HCT116 (cell line): ENCODE measurements around the gene ADIRF. TPM values are rescaled to one million over a fixed set of nuclear protein-coding genes. Genes with fewer than 3 reads are reported as not detected.

Experiments
- ATAC-seq: fragments of 200-7000 bp; cut with Tn5 transposase; 2 replicates; pipeline ENCODE4 v1.9.1; 2020; ENCODE audit warnings: mild to moderate bottlenecking, moderate library complexity
- BruUV-seq: library from RNA; stranded (reverse); fragments of 400-500 nt; replicated peaks from 2 replicates; lab custom pipeline; 2021; lab: Mats Ljungman, UMichigan
- CTCF ChIA-PET: fragments of 300-600 bp; sonication (Branson Sonifier 250); formaldehyde crosslinking; loops from one replicate; lab custom pipeline; 2021; ENCODE audit warnings: antibody characterized with exemption; lab: Charles Lee
- POLR2A ChIA-PET: fragments of 300-600, 350-600 bp; sonication (Branson Sonifier 250); formaldehyde crosslinking; loops from one replicate; lab custom pipeline; 2021; ENCODE audit warnings: antibody characterized with exemption; lab: Charles Lee
- RAD21 ChIA-PET, 2 experiments: fragments of 300-600 bp; sonication (Branson Sonifier 250); formaldehyde crosslinking; loops; one replicate each; lab custom pipeline; 2023; ENCODE audit warnings: low total read pairs in 2 of 2; ENCODE audit not compliant: uncharacterized antibody in 2 of 2, unreplicated experiment in 2 of 2, low non-redundant PET in 1 of 2; lab: Charles Lee
- DNase-seq: peaks from one replicate; pipeline ENCODE4 v3.0.0-alpha.2; 2010; ENCODE audit warnings: low read depth, low spot score
- H2AFZ ChIP-seq: fragments of 200-600 bp; shearing (Covaris generic), sonication (generic); 2 replicates; pipeline ENCODE4 v1.6.1; 2017; ENCODE audit warnings: low read depth, mixed run types, mixed read lengths, antibody characterized with exemption, low read length; ENCODE audit not compliant: poor library complexity, severe bottlenecking
- H3K27ac ChIP-seq: 2 replicates; pipeline ENCODE4 v1.5.1; 2012; ENCODE audit warnings: low read depth, low read length
- H3K27me3 ChIP-seq: fragments of 200-600 bp; sonication (generic); 2 replicates; pipeline ENCODE4 v1.6.1; 2016; ENCODE audit warnings: mixed run types, low read length, mixed read lengths; ENCODE audit not compliant: insufficient read depth
- H3K36me3 ChIP-seq, 2 experiments: fragments of 200-500 bp in 1 of 2; fragments of 200-600 bp in 1 of 2; sonication (Bioruptor generic) in 1 of 2; sonication (generic) in 1 of 2; 2 replicates each; pipeline versions ENCODE4 v1.5.1 to v1.6.1; 2014 to 2016; ENCODE audit warnings: low read length in 2 of 2, inconsistent platforms in 1 of 2, mixed read lengths in 1 of 2, mixed run types in 1 of 2; ENCODE audit not compliant: insufficient read depth in 2 of 2, control insufficient read depth in 1 of 2
- H3K4me1 ChIP-seq, 2 experiments: fragments of 200-600 bp in 1 of 2; sonication (generic) in 1 of 2; 2 replicates each; pipeline versions ENCODE4 v1.5.1 to v1.6.1; 2012 to 2017; ENCODE audit warnings: low read length in 2 of 2, inconsistent platforms in 1 of 2, mild to moderate bottlenecking in 1 of 2, mixed read lengths in 1 of 2, mixed run types in 1 of 2, moderate library complexity in 1 of 2; ENCODE audit not compliant: insufficient read depth in 2 of 2, control insufficient read depth in 1 of 2
- H3K4me2 ChIP-seq: fragments of 200-600 bp; sonication (generic); 2 replicates; pipeline ENCODE4 v1.6.1; 2017; ENCODE audit warnings: mixed run types, low read length, mixed read lengths
- H3K4me3 ChIP-seq, 2 experiments: fragments of 200-600 bp in 1 of 2; sonication (generic) in 1 of 2; replicated peaks in 1 of 2; 2 replicates each; pipeline ENCODE4 v1.5.1; 2011 to 2016; ENCODE audit warnings: low read length in 2 of 2, control low read depth in 1 of 2, low read depth in 1 of 2, mild to moderate bottlenecking in 1 of 2, mixed read lengths in 1 of 2, mixed run types in 1 of 2
- H3K79me2 ChIP-seq: fragments of 200-600 bp; sonication (generic); 2 replicates; pipeline ENCODE4 v1.6.1; 2017; ENCODE audit warnings: mild to moderate bottlenecking, mixed run types, low read length, moderate library complexity, mixed read lengths; ENCODE audit not compliant: insufficient read depth
- H3K9ac ChIP-seq: fragments of 200-600 bp; sonication (generic); 2 replicates; pipeline ENCODE4 v1.6.1; 2016; ENCODE audit warnings: low read length, mixed read lengths
- H3K9me2 ChIP-seq: fragments of 200-600 bp; sonication (generic), shearing (Covaris generic); 2 replicates; pipeline ENCODE4 v1.6.1; 2017; ENCODE audit warnings: mixed run types, mild to moderate bottlenecking, moderate library complexity; ENCODE audit not compliant: insufficient read depth
- H3K9me3 ChIP-seq, 2 experiments: fragments of 200-500 bp in 1 of 2; fragments of 200-600 bp in 1 of 2; sonication (Bioruptor generic) in 1 of 2; sonication (generic) in 1 of 2; 2 replicates each; pipeline ENCODE4 v1.6.1; 2014 to 2017; ENCODE audit warnings: low read length in 2 of 2, mixed read lengths in 2 of 2, inconsistent platforms in 1 of 2, low read depth in 1 of 2, mild to moderate bottlenecking in 1 of 2, mixed run types in 1 of 2, moderate library complexity in 1 of 2; ENCODE audit not compliant: control insufficient read depth in 1 of 2, insufficient read depth in 1 of 2
- H4K20me1 ChIP-seq: fragments of 200-600 bp; sonication (generic), shearing (Covaris generic); 2 replicates; pipeline ENCODE4 v1.6.1; 2017; ENCODE audit warnings: mixed run types, mild to moderate bottlenecking, moderate library complexity; ENCODE audit not compliant: insufficient read depth
- CEBPB ChIP-seq: IDR thresholded peaks from 2 replicates; pipeline ENCODE4 v1.6.1; 2012; ENCODE audit warnings: low read depth
- CTCF ChIP-seq, 3 experiments: fragments of 200-600 bp in 1 of 3; sonication (generic) in 1 of 3; IDR thresholded peaks in 2 of 3; conservative IDR thresholded peaks in 1 of 3; 2 replicates each; pipeline ENCODE4 v1.5.1; 2012 to 2017; ENCODE audit warnings: low read depth in 2 of 3, low read length in 2 of 3, antibody characterized with exemption in 1 of 3, borderline replicate concordance in 1 of 3, control low read depth in 1 of 3, mild to moderate bottlenecking in 1 of 3, mixed read lengths in 1 of 3, mixed run types in 1 of 3, moderate library complexity in 1 of 3; ENCODE audit not compliant: insufficient read depth in 1 of 3
- EGR1 ChIP-seq: IDR thresholded peaks from 2 replicates; pipeline ENCODE4 v1.6.1; 2012; ENCODE audit warnings: low read depth
- ELF1 ChIP-seq: IDR thresholded peaks from 2 replicates; pipeline ENCODE4 v1.6.1; 2012; ENCODE audit warnings: low read depth, borderline replicate concordance
- EZH2 ChIP-seq: fragments of 200-600 bp; sonication (generic); IDR thresholded peaks from 2 replicates; pipeline ENCODE4 v1.6.1; 2017; ENCODE audit warnings: antibody characterized with exemption, mixed run types
- EZH2phosphoT487 ChIP-seq: fragments of 200-600 bp; IDR thresholded peaks from 2 replicates; pipeline ENCODE4 v1.6.1; 2018; ENCODE audit warnings: antibody characterized with exemption, borderline replicate concordance
- FOSL1 ChIP-seq: IDR thresholded peaks from 2 replicates; pipeline ENCODE4 v1.6.1; 2012; ENCODE audit warnings: low read depth
- POLR2AphosphoS5 ChIP-seq: IDR thresholded peaks from 2 replicates; pipeline ENCODE4 v1.6.1; 2011; ENCODE audit warnings: mild to moderate bottlenecking, low read depth, low read length, moderate library complexity
- RAD21 ChIP-seq: IDR thresholded peaks from 2 replicates; pipeline ENCODE4 v1.6.1; 2012; ENCODE audit warnings: low read depth, mild to moderate bottlenecking
- REST ChIP-seq: IDR thresholded peaks from 2 replicates; pipeline ENCODE4 v1.6.1; 2012; ENCODE audit warnings: low read depth
- SIN3A ChIP-seq: IDR thresholded peaks from 2 replicates; pipeline ENCODE4 v1.6.1; 2012; ENCODE audit warnings: low read depth
- SP1 ChIP-seq: IDR thresholded peaks from 2 replicates; pipeline ENCODE4 v1.6.1; 2012; ENCODE audit warnings: low read depth
- YY1 ChIP-seq: IDR thresholded peaks from 2 replicates; pipeline ENCODE4 v1.6.1; 2011; ENCODE audit warnings: low read length, low read depth, moderate library complexity, mild to moderate bottlenecking; ENCODE audit not compliant: insufficient replicate concordance; ENCODE audit errors: extremely low read depth
- ZFX ChIP-seq: fragments of 450-650 bp; IDR thresholded peaks from 2 replicates; pipeline ENCODE4 v1.6.1; 2017
- intact Hi-C: fragments of 100-400 bp; cut with micrococcal nuclease; formaldehyde crosslinking; loops from 2 replicates; pipeline ENCODE4 v1.10.0; 2022
- total RNA-seq: library from RNA; stranded (reverse); gene quantifications from one replicate; pipeline ENCODE4 v1.2.1, GENCODE V29; 2021; ENCODE audit not compliant: unreplicated experiment

Gene ADIRF
- total RNA-seq, 1 experiment from 2014 or later: 448 TPM

GRCh38 chr10:86970162-86970981 is 2.1 kb downstream of the ADIRF start:
- H3K27ac ChIP-seq: peak overlapping the region; percentile 95
- CTCF ChIA-PET: interaction anchor here (0.5 to 4.3 kb wide), 6 partner anchors 8 to 378 kb away, joined by 3 to 36 read pairs (median 3); partner anchors contain the start of gene SNCG

More at GRCh38 chr10:86970162-86970981, 2.1 kb downstream of the ADIRF start:
- POLR2A ChIA-PET: interaction anchor here (0.7 to 5.8 kb wide), 8 partner anchors 9 to 126 kb away, joined by 3 to 58 read pairs (median 4); partner anchors contain the start of genes GLUD1, MMRN2, SHLD2 and SNCG
- BruUV-seq: TSS peak; percentile 68
- RAD21 ChIA-PET: interaction anchor here in 1 of 2 experiments (0.6 to 1.0 kb wide), 2 partner anchors 10 to 125 kb away, joined by 3 read pairs; partner anchors contain the start of gene SHLD2
- Histone ChIP-seq H3K4me1 (peaks cover 60 to 88% of the 10 kb centered on the region in 2 experiments), H4K20me1 (no peaks in the 10 kb centered on the region), H3K4me2 (peak overlapping the region; percentile 90), H3K79me2 (peaks cover 35% of the 10 kb centered on the region), H3K4me3 (peak overlapping the region; percentile 70 to 79), H3K27me3 (no peaks in the 10 kb centered on the region), H3K36me3 (0 out of 4 replicates have a peak, but pooled peaks cover 0 to 5% of the 10 kb centered on the region in 2 experiments), H3K9me2 (no peaks in the 10 kb centered on the region), H3K9me3 (no peaks in the 10 kb centered on the region), H2AFZ (no peak overlapping the region), H3K9ac (peak overlapping the region; percentile 98)
- peak; percentile 97 for TF ChIP-seq POLR2AphosphoS5
- TF ChIP-seq EZH2: no peak
- TF ChIP-seq SIN3A: no peak
- no peak for TF ChIP-seq REST
- TF ChIP-seq FOSL1: no peak
- TF ChIP-seq RAD21: no peak
- TF ChIP-seq YY1: peak; percentile 40
- no peak for TF ChIP-seq EZH2phosphoT487
- no peak for TF ChIP-seq CEBPB
- no peak for TF ChIP-seq ELF1
- no peak for TF ChIP-seq SP1
- TF ChIP-seq ZFX: peak; percentile 16; the same call in 1 of the 2 replicates
- TF ChIP-seq EGR1: no peak
- TF ChIP-seq CTCF (IDR thresholded peaks at IDR 0.05 in 2 of 3, conservative IDR thresholded peaks at IDR 0.05 in 1 of 3; ENCODE audit: borderline replicate concordance in 1 of 3, insufficient read depth in 1 of 3, low read depth in 2 of 3, low read length in 2 of 3): no peak
- DNase-seq (peak; percentile 62), ATAC-seq (peak; percentile 54)
- intact Hi-C loops: loop anchor here (2.0 kb wide), 1 partner anchor 124 kb away; the partner anchor contains the start of genes GLUD1 and SHLD2
